ENCODE data around the gene GPR162.

- TF ChIP-seq, protein P1, sequence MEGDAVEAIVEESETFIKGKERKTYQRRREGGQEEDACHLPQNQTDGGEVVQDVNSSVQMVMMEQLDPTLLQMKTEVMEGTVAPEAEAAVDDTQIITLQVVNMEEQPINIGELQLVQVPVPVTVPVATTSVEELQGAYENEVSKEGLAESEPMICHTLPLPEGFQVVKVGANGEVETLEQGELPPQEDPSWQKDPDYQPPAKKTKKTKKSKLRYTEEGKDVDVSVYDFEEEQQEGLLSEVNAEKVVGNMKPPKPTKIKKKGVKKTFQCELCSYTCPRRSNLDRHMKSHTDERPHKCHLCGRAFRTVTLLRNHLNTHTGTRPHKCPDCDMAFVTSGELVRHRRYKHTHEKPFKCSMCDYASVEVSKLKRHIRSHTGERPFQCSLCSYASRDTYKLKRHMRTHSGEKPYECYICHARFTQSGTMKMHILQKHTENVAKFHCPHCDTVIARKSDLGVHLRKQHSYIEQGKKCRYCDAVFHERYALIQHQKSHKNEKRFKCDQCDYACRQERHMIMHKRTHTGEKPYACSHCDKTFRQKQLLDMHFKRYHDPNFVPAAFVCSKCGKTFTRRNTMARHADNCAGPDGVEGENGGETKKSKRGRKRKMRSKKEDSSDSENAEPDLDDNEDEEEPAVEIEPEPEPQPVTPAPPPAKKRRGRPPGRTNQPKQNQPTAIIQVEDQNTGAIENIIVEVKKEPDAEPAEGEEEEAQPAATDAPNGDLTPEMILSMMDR (IDR thresholded peaks at IDR 0.05 in 4 of 5, conservative IDR thresholded peaks at IDR 0.05 in 1 of 5) = no peak
- TF ChIP-seq POLR2A (IDR thresholded peaks at IDR 0.05) = no peak
Observed at GRCh38 chr12:6847676-6848075, 26.1 kb downstream of the GPR162 start.

All from gastrocnemius medialis (tissue), 4 donors.